ENCODE measurements around the gene HAPLN1. TPM values are rescaled to one million over a fixed set of nuclear protein-coding genes. Genes with fewer than 3 reads are reported as not detected.

HAPLN1 gene
- total RNA-seq (10 to 100 TPM in 1 of 2 donors, 1 to 10 TPM in 1; 5.0 to 28.4 TPM), polyA plus RNA-seq (ENCODE audit: insufficient read length in 2 of 2) (1 to 10 TPM; 6.6 to 7.4 TPM)
- long read RNA-seq, donor 1: 0 reads
- long read RNA-seq, donor 2: 0 reads
- long read RNA-seq, donor 3: 0 reads
- long read RNA-seq, donor 4: 0 reads

DNA sequence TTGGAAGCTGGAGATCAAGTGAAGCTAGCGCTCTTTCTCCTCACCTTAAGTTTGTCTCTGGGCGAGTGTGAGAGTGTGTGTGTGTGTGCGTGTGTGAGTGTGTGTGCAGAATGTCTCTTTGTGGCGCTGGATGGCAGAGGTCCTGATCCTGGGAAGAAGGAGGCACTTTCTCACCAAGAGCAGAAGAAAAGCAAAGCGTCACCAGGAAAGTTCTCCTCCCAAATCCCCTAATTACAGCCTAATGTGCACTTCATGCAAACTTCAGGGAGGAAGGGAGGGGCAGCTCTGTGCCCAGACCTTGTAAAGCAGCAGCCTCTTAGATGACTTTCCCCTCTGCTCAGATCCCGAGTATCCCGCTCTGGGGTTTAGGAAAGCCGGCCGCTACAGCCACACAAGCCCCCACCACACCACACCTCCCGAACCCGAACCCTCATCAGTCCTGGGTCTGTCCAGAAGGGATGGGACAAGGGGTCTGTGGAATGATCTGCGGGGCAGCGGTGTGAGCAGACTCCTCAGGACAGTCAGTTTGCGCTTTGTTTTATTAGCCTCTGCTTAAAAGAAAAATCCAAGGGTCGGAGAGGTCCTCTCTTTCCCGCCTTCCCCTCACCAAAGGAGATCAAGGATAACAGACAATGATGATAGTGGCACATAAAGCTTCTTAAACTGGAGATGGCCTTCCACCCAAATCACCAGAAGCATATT lies at the start of gene HAPLN1:
Gene HAPLN1, minus strand, starts transcription at position 20 of the 702 bp plus-strand sequence. CDS start 47,332 bp downstream, outside the sequence.
- Histone ChIP-seq H3K4me1 (ENCODE audit: control insufficient read depth, insufficient read depth, low read length) (peaks cover 7% of the 10 kb centered on the region), H3K9me3 (ENCODE audit: control insufficient read depth, insufficient read depth, low read length) (no peaks in the 10 kb centered on the region), H3K27ac (ENCODE audit: low read depth, low read length) (peak within 1 kb of the TSS; percentile 75), H3K27me3 (ENCODE audit: control insufficient read depth, insufficient read depth, low read length) (peaks cover 3% of the 10 kb centered on the region), H3K4me3 (ENCODE audit: low read depth, low read length) (peak within 1 kb of the TSS; percentile 69), H3K36me3 (ENCODE audit: control insufficient read depth, insufficient read depth, low read length) (no peaks in the 10 kb centered on the region)
- WGBS (ENCODE audit: insufficient coverage): 21% methylated on average over 3 of the region's 16 CpGs
- DNase-seq (ENCODE audit: low read depth in 4 of 6, low spot score in 6 of 6): peak in 1 of 6 donors; percentile 44

DNA sequence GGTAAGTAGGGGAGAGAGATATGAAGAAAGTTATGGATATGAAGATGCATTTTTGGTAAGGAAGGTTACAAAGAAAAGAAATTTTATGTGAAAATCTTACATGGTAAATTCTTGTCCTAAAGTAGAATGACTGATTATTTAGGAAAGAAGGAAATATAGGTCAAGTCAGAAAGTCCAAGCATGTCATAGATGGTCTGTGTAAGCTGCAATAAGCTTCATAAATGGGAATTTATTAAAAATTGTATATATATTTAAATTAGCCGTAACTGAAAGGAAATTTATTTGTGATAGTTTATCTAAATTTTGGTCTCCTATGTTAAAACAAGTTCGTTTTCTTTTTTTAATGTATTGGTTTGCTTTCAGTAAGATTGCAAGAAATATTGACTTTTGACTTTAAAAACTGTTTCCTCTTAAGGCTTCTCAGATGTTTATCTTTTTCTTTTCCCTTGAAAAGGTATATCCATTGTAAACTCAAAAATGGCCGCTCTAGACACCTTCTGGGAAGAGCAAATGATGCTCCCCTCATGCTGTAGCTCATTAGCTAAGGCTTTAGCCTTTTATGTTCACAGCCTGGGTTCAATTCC lies 46.8 kb upstream of the HAPLN1 start:
- H3K27ac ChIP-seq (ENCODE audit: low read depth, low read length): no peak overlapping the region
- DNase-seq (ENCODE audit: low read depth in 4 of 6, low spot score in 6 of 6): no peak

DNA sequence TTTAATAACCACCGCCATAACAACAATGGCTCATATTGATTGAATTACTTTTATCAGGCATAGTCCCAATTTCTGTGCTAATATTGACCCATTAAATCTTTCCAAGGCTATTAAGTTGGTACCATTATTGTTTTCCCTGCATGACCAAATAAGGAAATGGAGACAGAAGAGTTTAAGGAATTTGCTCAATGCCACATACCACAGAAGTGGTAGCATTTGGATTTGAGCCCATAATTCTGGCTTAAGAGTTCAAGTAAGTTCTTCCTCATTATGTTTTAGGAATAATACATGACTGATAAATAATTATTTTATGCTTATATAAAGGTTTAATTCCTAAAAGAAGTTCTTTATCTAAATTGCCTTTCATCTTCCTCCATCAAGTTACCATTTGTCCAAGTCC lies 43.4 kb upstream of the HAPLN1 start:
- Histone ChIP-seq H3K36me3 (ENCODE audit: control insufficient read depth, insufficient read depth, low read length) (no peaks in the 10 kb centered on the region), H3K4me1 (ENCODE audit: control insufficient read depth, insufficient read depth, low read length) (no peaks in the 10 kb centered on the region), H3K27ac (ENCODE audit: low read depth, low read length) (no peak overlapping the region), H3K4me3 (ENCODE audit: low read depth, low read length) (no peak overlapping the region), H3K9me3 (ENCODE audit: control insufficient read depth, insufficient read depth, low read length) (peaks cover 6% of the 10 kb centered on the region), H3K27me3 (ENCODE audit: control insufficient read depth, insufficient read depth, low read length) (no peaks in the 10 kb centered on the region)
- no CpG with 5 or more reads among the region's 1 CpG for WGBS (ENCODE audit: insufficient coverage)
- DNase-seq (ENCODE audit: low read depth in 4 of 6, low spot score in 6 of 6): no peak

More for the DNA sequence above, 46.8 kb upstream of the HAPLN1 start:
- Histone ChIP-seq H3K9me3 (ENCODE audit: control insufficient read depth, insufficient read depth, low read length) (peaks cover 6% of the 10 kb centered on the region), H3K4me3 (ENCODE audit: low read depth, low read length) (no peak overlapping the region), H3K27me3 (ENCODE audit: control insufficient read depth, insufficient read depth, low read length) (no peaks in the 10 kb centered on the region), H3K4me1 (ENCODE audit: control insufficient read depth, insufficient read depth, low read length) (no peaks in the 10 kb centered on the region), H3K36me3 (ENCODE audit: control insufficient read depth, insufficient read depth, low read length) (no peaks in the 10 kb centered on the region)
- WGBS (ENCODE audit: insufficient coverage): no CpG with 5 or more reads among the region's 3 CpGs

DNA sequence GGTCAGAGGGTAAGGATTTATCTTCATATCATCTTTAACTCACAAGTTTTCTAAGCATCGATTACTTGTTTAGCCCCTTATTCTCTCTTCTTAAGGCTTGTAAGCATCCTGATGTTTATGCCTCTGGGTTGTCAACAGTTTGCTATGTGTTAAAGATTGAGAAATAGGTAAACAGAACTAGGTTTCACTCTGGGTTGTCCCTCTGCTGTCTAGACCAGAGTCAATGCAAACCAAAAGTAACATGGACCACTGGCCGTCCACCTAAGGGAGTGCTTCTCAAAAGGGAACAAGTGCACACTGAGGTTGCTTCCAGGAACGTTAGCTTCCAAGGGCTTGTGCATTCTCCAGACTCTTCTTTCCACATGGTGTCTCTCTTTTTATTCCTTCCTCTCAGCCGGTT lies 39.9 kb upstream of the HAPLN1 start:
- Histone ChIP-seq H3K4me1 (ENCODE audit: control insufficient read depth, insufficient read depth, low read length) (no peaks in the 10 kb centered on the region), H3K9me3 (ENCODE audit: control insufficient read depth, insufficient read depth, low read length) (no peaks in the 10 kb centered on the region), H3K36me3 (ENCODE audit: control insufficient read depth, insufficient read depth, low read length) (no peaks in the 10 kb centered on the region), H3K27me3 (ENCODE audit: control insufficient read depth, insufficient read depth, low read length) (no peaks in the 10 kb centered on the region), H3K27ac (ENCODE audit: low read depth, low read length) (no peak overlapping the region), H3K4me3 (ENCODE audit: low read depth, low read length) (no peak overlapping the region)
- 97% methylated on average over 2 of the region's 4 CpGs for WGBS (ENCODE audit: insufficient coverage)
- no peak for DNase-seq (ENCODE audit: low read depth in 4 of 6, low spot score in 6 of 6)

DNA sequence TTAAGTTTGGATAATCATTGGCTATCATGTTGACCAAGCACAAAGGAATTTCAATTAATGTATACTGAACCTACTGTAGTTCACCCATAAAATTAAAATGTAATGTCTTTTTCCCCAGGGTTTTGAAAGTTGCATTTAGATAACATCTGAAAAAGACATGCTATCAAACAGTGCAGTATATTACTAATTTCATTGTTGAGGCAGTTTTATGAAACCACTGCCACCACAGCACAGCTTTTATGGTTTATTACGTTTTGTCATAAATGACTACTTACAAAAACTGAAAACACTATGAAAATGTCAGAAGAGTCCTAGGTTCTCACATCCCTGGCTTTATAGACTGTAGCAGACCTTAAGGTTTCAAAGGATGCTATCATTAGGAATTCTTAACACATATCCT lies 32.0 kb upstream of the HAPLN1 start:
- no peak overlapping the region for H3K27ac ChIP-seq (ENCODE audit: low read depth, low read length)
- no peaks in the 10 kb centered on the region for H3K4me1 ChIP-seq (ENCODE audit: control insufficient read depth, insufficient read depth, low read length)
- no peaks in the 10 kb centered on the region for H3K27me3 ChIP-seq (ENCODE audit: control insufficient read depth, insufficient read depth, low read length)
- H3K36me3 ChIP-seq (ENCODE audit: control insufficient read depth, insufficient read depth, low read length): no peaks in the 10 kb centered on the region
- whole genome bisulfite sequencing (ENCODE audit: insufficient coverage): no CpG with 5 or more reads among the region's 1 CpG
- no peak overlapping the region for H3K4me3 ChIP-seq (ENCODE audit: low read depth, low read length)
- peak in 1 of 6 donors; percentile 21 for DNase-seq (ENCODE audit: low read depth in 4 of 6, low spot score in 6 of 6)
- peaks cover 5% of the 10 kb centered on the region for H3K9me3 ChIP-seq (ENCODE audit: control insufficient read depth, insufficient read depth, low read length)

DNA sequence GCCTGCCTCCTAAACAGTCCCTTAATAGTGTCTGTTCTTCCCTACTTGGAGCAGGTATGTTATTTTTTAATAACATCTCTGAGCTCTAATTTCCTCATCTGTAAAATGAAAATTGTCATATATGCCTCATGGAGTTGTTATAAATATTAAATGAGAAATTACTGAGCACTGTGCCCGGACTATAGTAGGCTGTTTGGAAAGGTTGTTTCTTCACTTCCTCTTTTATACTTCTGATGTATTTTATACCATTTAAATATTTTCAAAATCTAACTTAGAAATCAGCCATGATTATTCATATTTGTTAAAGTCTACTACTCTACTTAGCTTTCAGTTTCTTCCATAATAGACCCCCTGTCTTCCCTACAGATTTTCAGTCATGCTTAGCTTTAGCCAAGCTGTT lies 30.5 kb upstream of the HAPLN1 start:
- Histone ChIP-seq H3K27me3 (ENCODE audit: control insufficient read depth, insufficient read depth, low read length) (no peaks in the 10 kb centered on the region), H3K4me1 (ENCODE audit: control insufficient read depth, insufficient read depth, low read length) (no peaks in the 10 kb centered on the region), H3K36me3 (ENCODE audit: control insufficient read depth, insufficient read depth, low read length) (no peaks in the 10 kb centered on the region), H3K27ac (ENCODE audit: low read depth, low read length) (no peak overlapping the region), H3K4me3 (ENCODE audit: low read depth, low read length) (no peak overlapping the region), H3K9me3 (ENCODE audit: control insufficient read depth, insufficient read depth, low read length) (peaks cover 5% of the 10 kb centered on the region)
- no peak for DNase-seq (ENCODE audit: low read depth in 4 of 6, low spot score in 6 of 6)
- WGBS (ENCODE audit: insufficient coverage): no CpG with 5 or more reads among the region's 1 CpG

DNA sequence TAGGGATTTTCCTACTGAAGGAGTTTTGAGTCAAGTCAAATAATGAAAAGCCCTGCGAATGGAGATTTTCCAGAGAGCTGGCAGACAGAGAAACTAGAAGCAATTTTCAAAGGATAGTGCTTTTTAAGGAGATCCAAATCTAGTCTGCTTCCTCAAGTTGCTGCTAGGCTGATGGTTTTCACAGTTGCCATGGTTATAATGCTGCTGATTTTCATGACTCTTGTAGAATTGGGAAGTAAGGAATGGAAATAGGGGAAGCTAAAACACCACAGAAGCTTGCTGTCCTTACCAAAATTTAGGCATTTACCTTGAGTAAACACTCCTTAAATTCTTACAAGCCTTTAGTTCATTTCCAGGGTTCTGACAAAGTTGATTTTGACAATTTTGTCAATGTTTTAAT lies 30.1 kb upstream of the HAPLN1 start:
- Histone ChIP-seq H3K9me3 (ENCODE audit: control insufficient read depth, insufficient read depth, low read length) (peaks cover 5% of the 10 kb centered on the region), H3K36me3 (ENCODE audit: control insufficient read depth, insufficient read depth, low read length) (no peaks in the 10 kb centered on the region), H3K27ac (ENCODE audit: low read depth, low read length) (no peak overlapping the region), H3K4me1 (ENCODE audit: control insufficient read depth, insufficient read depth, low read length) (no peaks in the 10 kb centered on the region), H3K4me3 (ENCODE audit: low read depth, low read length) (no peak overlapping the region), H3K27me3 (ENCODE audit: control insufficient read depth, insufficient read depth, low read length) (no peaks in the 10 kb centered on the region)
- peak in 1 of 6 donors; percentile 31 for DNase-seq (ENCODE audit: low read depth in 4 of 6, low spot score in 6 of 6)
- WGBS (ENCODE audit: insufficient coverage): 64% methylated on average over 1 of the region's 1 CpG

DNA sequence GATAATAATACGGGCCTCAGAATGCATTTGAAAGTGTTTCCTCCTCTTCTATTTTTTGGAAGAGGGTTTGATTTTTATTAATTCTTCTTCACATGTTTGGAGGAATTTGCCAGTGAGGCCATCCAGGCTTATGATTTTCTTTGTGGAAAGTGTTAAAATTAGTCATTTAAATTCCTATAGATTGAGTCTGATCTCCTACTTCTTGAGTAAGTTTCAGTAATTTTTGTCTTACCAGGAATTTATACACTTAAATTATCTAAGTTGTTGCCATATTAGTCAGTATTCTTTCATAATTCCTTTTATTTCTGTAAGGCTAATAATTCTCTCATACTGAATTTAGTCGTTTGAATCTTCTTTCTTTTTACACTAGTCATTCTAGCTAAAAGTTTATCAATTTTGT lies 25.2 kb upstream of the HAPLN1 start:
- Histone ChIP-seq H3K27me3 (ENCODE audit: control insufficient read depth, insufficient read depth, low read length) (no peaks in the 10 kb centered on the region), H3K4me1 (ENCODE audit: control insufficient read depth, insufficient read depth, low read length) (no peaks in the 10 kb centered on the region), H3K4me3 (ENCODE audit: low read depth, low read length) (no peak overlapping the region), H3K9me3 (ENCODE audit: control insufficient read depth, insufficient read depth, low read length) (peaks cover 5% of the 10 kb centered on the region), H3K27ac (ENCODE audit: low read depth, low read length) (no peak overlapping the region), H3K36me3 (ENCODE audit: control insufficient read depth, insufficient read depth, low read length) (no peaks in the 10 kb centered on the region)
- no peak for DNase-seq (ENCODE audit: low read depth in 4 of 6, low spot score in 6 of 6)
- WGBS (ENCODE audit: insufficient coverage): no CpG with 5 or more reads among the region's 2 CpGs

DNA sequence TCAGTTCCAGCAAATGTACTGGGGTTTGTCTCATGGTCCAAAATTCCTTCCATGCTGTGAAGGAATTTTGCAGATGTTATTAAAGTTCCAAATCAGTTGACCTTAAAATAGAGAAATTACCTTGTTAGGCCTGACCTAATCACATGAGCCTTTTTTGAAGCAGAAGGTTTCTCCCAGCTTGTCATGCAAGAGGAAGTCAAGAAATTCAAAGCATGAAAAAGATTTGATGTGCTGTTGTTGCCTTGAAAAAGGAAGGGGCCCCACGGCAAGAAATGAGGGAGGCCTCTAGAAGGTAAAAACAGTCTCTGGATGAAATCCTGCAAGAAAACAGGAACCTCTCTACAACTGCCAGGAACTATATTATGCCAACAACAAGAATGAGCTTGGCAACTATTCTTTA lies 24.2 kb upstream of the HAPLN1 start:
- H3K27me3 ChIP-seq (ENCODE audit: control insufficient read depth, insufficient read depth, low read length): no peaks in the 10 kb centered on the region
- WGBS (ENCODE audit: insufficient coverage): no CpG with 5 or more reads among the region's 1 CpG
- peaks cover under 1% of the 10 kb centered on the region for H3K9me3 ChIP-seq (ENCODE audit: control insufficient read depth, insufficient read depth, low read length)
- H3K27ac ChIP-seq (ENCODE audit: low read depth, low read length): no peak overlapping the region
- no peak for DNase-seq (ENCODE audit: low read depth in 4 of 6, low spot score in 6 of 6)
- H3K4me1 ChIP-seq (ENCODE audit: control insufficient read depth, insufficient read depth, low read length): no peaks in the 10 kb centered on the region
- no peak overlapping the region for H3K4me3 ChIP-seq (ENCODE audit: low read depth, low read length)
- H3K36me3 ChIP-seq (ENCODE audit: control insufficient read depth, insufficient read depth, low read length): no peaks in the 10 kb centered on the region

DNA sequence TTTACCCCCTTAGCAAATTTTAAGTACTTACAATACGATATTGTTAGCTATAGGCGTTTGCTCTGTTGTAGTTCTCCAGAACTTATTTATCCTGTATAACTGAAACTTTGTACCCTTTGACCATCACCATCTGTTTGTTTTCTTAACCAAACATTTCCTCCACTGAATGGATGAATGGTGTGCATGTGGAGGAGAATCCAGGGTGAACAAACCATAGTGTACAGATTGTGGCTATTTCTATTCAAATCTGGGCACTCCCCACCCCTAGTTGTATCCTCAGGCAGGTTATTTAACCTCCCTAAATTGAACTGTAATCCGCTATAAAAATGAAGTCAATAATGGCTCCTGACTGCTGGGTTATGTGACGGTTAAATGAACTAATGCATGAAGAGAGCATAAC lies 21.4 kb upstream of the HAPLN1 start:
- H3K27me3 ChIP-seq (ENCODE audit: control insufficient read depth, insufficient read depth, low read length): no peaks in the 10 kb centered on the region
- no CpG with 5 or more reads among the region's 4 CpGs for WGBS (ENCODE audit: insufficient coverage)
- no peaks in the 10 kb centered on the region for H3K4me1 ChIP-seq (ENCODE audit: control insufficient read depth, insufficient read depth, low read length)
- DNase-seq (ENCODE audit: low read depth in 4 of 6, low spot score in 6 of 6): peak in 1 of 6 donors; percentile 5
- no peak overlapping the region for H3K4me3 ChIP-seq (ENCODE audit: low read depth, low read length)
- no peaks in the 10 kb centered on the region for H3K36me3 ChIP-seq (ENCODE audit: control insufficient read depth, insufficient read depth, low read length)
- no peaks in the 10 kb centered on the region for H3K9me3 ChIP-seq (ENCODE audit: control insufficient read depth, insufficient read depth, low read length)
- no peak overlapping the region for H3K27ac ChIP-seq (ENCODE audit: low read depth, low read length)

All from spinal cord (tissue), 10 donors.